Fibroblast of skin of scalp (primary cell): ENCODE measurements around the gene LPP.
A peak's percentile ranks its signal among the peaks of the same experiment; 100 is the strongest.
"Not testable (repeated sequence)": the region's sequence is repeated elsewhere in the genome, so short reads cannot be mapped to it uniquely, and the experiment has no call there.

Experiments used
- DNase-seq: peaks from one replicate; pipeline ENCODE4 v3.0.0-alpha.2; 2013

LPP gene

GRCh38 chr3:188404701-188405100 is 250.7 kb downstream of the LPP start:
- DNase-seq, result no peak

DNA sequence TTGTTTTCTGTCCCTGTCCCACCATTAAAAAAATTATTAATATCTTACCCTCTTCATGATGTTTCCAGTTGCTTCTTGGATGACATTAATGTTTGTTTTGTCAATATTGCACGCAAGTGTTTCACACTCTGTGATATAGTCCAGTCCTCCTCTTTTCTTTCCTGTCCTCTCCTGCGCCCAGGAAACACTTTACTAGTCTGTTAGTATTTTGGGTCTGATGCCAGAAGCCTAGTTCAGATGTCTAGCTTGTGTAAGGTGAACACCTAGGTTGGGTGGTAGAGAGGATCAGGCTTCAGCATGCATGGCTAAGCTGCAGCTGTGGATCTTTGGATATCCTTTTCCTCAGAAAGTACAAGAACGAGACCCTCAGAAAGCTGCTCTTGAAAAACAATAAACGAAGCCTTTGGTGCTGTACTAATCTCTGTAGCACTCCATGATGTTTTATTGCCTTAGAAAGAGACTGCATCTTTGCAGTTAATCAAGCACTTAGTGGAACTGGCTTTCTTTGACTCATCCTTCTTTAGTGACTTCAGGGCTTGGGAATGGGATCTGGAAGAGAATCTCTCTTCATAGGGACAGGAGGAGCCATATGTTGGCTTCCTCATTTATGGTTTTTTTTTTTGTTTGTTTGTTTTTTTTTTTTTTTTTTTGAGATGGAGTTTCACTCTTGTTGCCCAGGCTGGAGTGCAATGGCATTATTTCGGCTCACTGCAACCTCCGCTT is 253.4 kb downstream of the LPP start:
- peak; percentile 73 for DNase-seq

DNA sequence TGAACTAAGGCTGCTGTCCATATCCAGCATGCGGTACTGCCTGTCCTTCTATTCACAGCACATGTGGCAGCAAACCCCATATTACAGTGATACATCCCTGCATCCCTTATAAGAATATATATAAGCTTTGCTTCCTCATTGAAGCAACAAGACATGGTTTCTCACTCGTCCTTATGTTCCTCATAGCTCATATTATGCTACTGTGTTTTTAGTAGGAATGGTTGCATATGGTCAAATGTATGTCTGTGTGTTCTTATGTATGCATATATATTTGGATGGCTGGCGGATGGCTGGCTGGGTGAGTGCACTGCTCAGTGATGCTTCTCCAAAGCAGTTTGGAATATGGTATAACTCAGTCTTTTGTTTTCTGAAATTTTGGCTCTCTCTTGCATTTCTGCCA is 254.9 kb downstream of the LPP start:
- DNase-seq, result no peak

GRCh38 chr3:188411750-188412149 is 257.8 kb downstream of the LPP start:
- no peak for DNase-seq

DNA sequence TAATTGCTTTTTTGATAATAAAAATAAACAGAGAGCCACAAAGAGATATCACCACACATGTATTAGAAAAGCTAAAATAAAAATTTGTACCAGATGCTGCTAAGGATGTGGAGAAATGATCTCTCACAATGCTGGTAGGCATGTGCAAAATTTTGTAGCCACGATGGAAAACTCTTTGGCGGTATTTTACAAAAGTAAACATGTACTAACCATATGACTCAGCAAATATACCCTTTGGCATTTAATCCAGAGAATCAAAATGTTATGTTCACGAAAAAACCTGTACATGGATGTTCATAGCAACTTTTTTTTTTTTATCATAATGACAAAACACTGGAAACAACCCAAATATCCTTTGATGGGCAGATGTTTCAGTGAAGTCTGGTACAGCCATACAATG is 261.2 kb downstream of the LPP start:
- peak; percentile 64 for DNase-seq

DNA sequence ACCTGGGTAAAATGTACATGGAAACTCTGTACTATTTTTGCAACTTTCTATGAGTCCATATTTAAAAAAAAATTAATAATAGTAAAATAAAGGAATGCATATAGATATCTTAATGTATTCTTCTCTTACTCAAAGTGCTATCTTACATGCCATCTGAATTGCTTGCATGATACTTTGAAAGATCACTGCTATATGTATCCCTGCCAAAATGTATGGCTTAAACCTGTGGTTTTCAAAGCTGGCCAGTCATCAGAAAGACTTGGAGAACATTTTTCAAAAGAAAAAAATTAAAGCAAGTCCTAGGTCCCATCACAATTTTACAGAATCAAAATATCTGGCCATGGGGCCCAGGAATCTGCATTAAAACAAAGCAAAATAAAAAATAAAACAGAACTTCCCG is 262.1 kb downstream of the LPP start:
- DNase-seq, result peak; percentile 87

DNA sequence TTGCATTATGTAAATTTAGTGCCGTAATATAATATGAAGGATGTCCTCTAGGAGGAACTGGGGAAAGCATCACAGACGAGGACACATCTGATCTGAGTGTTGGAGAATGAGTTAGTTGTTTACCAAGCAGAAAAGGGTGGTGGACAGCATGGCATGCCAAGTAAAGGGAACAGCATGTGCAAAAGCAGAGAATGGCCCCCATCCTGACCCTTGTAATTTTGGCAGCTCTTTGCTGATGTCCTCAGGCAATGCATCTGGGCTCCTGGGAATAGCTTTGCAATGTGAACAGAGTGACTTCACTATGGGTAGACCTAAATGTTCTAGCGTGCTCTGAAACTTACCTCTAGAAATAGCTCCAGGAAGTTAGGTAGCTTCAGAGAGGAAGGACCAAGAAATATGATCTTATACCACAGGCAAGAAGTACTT is 263.3 kb downstream of the LPP start:
- no peak for DNase-seq

DNA sequence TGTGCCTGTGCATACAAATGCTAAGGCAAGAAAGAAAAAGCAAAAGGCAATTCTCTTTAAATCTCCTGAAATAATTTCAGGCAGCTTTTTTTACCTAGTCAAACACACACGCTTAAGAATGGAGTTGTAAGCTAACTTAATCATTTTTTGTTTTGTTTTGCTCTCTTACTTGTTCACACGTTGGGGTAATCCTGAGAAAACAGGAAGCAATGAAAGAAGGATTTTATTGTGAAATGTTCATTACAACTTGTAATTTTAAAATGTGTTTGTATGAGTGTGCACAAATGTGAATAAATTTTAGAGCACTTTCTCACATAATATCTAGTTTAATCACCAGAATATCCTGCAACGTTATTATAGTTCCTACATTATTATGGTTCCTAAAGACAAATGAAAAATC is 263.8 kb downstream of the LPP start:
- no peak for DNase-seq

GRCh38 chr3:188421151-188421821 is 267.3 kb downstream of the LPP start:
- DNase-seq, result peak; percentile 94

- DNase-seq, result peak; percentile 41
Observed at GRCh38 chr3:188421836-188422540, 268.0 kb downstream of the LPP start.

- not testable (repeated sequence) for DNase-seq
Observed at GRCh38 chr3:188427981-188428380, 274.0 kb downstream of the LPP start.

- no peak for DNase-seq
Observed at GRCh38 chr3:188431040-188431439, 277.1 kb downstream of the LPP start.

- peak; percentile 49 for DNase-seq
Observed at GRCh38 chr3:188431553-188431952, 277.6 kb downstream of the LPP start.

GRCh38 chr3:188432802-188433520 is 279.0 kb downstream of the LPP start:
- DNase-seq, result peak; percentile 24

- no peak for DNase-seq
Observed at GRCh38 chr3:188433521-188434150, 279.7 kb downstream of the LPP start.

DNA sequence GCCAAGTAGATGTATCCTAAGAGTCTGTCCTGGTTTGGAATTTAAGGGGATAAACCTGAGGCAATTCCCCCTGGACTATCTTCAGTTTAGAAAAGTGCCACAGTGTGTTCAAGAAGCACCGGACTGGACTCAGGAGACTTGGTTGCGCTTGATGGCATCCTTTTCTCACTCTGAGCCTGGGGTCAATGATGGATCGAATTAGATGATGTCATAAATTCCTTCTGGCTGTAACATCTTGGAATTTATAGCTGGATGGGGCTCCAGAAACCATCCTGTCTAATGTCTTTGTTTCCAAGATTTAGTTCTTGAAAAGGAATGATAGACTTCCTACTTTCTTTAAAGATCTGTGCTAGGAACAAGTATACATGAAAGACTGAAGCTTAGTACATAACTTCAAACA is 280.6 kb downstream of the LPP start:
- DNase-seq, result peak; percentile 77

DNA sequence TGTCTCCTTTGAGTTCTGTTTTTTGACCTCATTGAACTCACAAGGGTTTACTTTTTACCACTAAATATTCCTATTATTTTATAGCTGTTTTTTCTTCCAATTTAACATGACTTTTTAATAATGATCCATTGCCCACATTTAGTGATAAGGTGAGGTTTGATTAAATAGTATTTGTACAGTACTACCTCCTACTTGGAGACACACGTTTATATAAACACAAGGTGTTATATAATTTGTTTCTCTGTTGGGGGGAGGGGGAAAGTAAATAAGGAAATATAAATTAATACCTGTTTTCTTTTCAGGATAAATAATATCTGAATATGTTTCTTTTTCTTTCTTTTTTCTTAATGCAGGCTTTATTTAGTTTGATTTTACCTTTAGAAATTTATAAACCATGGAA is 281.3 kb downstream of the LPP start:
- no peak for DNase-seq

DNA sequence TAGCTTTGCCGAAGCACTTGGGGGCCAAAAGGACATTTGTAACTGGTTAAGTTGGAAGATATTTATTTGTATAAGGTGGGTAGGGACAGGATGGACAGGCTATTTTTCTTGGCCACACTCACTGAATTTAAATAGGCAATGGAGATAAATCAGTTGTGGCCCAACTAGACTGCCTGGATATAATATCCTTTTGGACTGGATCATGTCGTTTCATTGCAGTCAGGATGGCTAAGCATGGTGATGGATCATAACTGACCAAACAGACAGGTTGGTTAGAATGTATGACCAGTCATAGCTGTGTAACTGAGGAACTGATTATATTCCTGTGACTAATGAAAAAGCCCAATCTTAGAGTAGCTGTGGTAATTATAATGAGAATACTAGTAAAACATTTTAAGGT is 284.0 kb downstream of the LPP start:
- no peak for DNase-seq

DNA sequence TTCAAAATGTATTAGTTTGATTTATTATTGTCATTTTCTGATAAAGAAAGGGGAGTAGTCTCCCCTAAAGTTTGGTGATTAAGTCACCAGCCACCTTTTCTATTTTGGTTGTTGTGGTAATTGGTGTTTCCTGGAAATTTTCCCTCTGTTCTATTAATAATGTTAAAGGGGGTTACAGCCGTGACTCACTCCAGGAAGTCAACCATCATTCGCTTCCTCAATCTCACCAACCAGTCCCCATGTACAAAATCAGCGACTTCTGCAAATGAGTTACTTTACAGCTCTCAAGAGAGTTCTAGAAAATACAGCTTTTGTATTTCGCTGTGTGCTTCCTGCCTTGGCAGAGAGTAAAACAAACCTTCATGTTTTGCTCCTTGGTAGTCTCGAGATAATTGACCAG is 285.1 kb downstream of the LPP start:
- DNase-seq, result no peak

GRCh38 chr3:188440340-188440972 is 286.5 kb downstream of the LPP start:
- DNase-seq, result no peak

DNA sequence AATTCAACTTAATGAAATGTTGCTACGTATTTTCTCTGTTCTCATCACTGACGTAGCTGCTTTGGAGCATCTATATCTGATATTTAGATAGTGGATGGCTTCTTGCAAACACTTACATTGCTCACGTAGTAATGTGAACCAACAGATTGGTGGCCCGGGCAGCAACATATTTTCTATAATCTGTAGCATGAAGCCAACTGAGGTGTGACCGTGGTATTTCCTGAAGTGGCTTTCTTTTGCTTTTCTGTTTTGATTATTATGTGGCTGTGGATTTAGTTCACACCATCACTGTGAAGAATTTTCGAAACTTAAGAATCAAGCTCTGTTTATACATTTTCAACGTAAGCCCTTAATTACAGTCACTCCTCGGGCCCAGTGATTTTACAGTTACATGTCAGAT is 288.5 kb downstream of the LPP start:
- no peak for DNase-seq

DNA sequence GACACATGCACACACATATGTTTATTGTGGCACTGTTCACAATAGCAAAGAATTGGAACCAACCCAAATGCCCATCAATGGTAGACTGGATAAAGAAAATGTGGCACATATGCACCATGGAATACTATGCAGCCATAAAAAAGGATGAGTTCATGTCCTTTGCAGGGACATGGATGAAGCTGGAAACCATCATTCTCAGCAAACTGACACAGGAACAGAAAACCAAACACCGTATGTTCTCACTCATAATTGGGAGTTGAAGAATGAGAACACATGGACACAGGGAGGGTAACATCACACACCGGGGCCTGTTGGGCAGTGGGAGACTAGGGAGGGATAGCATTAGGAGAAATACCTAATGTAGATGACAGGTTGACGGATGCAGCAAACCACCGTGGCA is 291.2 kb downstream of the LPP start:
- DNase-seq, result not testable (repeated sequence)
